ENCODE data around the gene GPHN.
A peak's percentile ranks its signal among the peaks of the same experiment; 100 is the strongest.

The GPHN gene

GRCh38 chr14:66507722-66508546 lies at the start of gene GPHN:
Gene GPHN, plus strand, starts transcription at chr14:66508147.
- DNase-seq (ENCODE audit: low read depth in 2 of 2): peak; percentile 83 to 87

DNA sequence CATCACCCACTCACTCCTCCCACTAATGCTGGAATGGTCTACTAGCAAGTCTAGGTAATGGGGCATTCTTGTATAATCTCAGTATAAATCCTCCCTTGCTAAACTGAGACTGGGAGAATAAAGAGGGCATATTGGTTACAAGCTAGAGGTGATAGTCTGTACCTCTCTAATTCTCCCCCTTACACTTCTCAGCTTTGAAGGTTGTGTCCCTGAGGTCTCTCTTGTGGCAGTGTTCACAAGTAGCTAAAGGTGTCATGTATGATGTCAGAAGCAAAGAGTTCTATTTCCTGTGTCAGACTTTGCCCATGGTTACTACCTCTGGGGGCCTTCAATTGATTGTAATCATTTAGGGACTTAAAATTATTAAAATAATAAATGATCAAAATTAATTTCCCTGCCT lies 48.3 kb upstream of the GPHN start:
- DNase-seq (ENCODE audit: low read depth in 2 of 2): no peak

- no peak for DNase-seq (ENCODE audit: low read depth in 2 of 2)
Observed at GRCh38 chr14:66464261-66464660, 43.7 kb upstream of the GPHN start.

DNA sequence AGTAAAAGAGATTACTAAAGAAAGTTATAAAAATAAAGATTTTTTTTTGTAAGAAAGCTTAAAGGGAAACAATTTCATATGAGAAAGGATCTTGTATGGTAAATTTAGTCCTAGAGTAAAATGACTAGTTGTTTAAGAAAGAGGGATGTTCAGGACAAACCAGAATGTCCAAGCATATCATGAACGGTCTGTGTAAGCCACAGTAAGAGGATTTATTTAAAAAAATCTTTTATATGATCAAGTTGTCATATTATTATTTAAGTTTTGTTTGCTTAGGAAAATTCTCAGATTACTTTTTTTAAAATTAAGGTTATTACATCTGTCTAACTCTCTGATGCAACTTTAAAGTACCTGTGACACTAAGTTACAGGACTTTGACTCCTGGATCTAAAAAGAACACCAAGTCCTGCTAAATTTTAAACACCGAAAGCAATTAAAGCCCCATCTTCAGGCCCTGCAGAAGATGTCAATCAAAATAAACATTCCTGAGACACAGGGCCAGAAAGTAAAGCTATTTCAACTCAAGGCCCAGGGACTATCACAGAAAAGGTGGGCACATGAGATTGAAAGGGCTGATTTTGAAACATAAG lies 39.1 kb upstream of the GPHN start:
- no peak for DNase-seq (ENCODE audit: low read depth in 2 of 2)

- DNase-seq (ENCODE audit: low read depth in 2 of 2): no peak
Observed at GRCh38 chr14:66471584-66471983, 36.4 kb upstream of the GPHN start.

GRCh38 chr14:66472251-66472650 lies 35.7 kb upstream of the GPHN start:
- DNase-seq (ENCODE audit: low read depth in 2 of 2): no peak

- no peak for DNase-seq (ENCODE audit: low read depth in 2 of 2)
Observed at GRCh38 chr14:66473223-66473622, 34.7 kb upstream of the GPHN start.

DNA sequence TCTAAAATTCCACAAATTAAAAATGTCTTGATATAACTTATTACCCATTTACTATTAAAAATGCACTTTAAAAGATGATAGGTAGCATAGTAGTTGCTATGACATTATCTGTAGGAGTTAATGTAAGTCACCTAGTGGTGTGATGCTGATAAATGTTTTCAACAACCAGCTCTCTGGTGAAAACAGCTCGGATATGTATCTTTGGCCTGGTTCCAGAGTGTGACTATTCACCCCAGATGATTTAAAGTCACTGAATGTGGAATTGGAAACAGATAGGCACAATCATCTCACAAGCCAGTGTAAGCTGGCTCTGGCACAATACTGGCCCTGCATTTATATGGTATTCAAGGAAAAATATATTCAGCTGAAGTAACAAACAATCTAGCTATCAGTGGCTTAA lies 31.0 kb upstream of the GPHN start:
- no peak for DNase-seq (ENCODE audit: low read depth in 2 of 2)

DNA sequence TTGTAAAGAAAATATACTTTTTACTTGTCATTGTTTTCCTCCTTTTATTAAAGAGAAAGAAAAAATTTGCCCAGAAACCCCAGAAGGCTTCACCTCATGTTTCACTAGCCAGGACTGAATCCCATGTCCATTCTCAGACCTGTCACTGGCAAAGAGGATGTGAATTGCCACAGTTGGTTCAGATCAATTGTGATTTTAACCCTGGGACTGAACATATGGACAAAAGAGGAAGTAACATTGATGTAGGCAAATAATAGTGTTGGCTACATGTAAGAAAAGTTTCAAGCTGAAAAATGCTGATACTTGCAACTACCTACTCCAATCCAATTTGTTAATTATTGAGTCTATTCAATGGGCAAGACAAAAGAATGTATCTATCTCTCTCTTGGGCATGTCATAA lies 30.4 kb upstream of the GPHN start:
- DNase-seq (ENCODE audit: low read depth in 2 of 2): no peak

DNA sequence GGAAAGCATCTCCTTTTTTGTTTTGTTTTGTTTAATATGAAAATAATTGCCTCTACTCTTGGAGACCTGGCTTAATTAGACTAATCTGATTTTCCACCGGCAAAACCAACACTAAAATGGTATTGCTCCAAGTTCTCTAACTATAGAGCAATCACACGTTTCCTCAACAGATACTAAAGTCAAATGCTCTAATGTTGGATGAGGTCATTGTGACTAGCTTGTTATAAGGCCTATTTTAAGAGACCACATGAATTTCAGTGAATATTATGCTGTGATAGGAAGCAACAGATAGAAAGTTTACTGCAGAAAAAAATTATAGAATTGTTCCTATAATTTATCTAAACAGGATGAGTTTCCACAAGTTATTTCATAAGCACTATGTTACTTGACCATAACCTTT lies 25.1 kb upstream of the GPHN start:
- DNase-seq (ENCODE audit: low read depth in 2 of 2): no peak

GRCh38 chr14:66483322-66483721 lies 24.6 kb upstream of the GPHN start:
- DNase-seq (ENCODE audit: low read depth in 2 of 2): no peak

DNA sequence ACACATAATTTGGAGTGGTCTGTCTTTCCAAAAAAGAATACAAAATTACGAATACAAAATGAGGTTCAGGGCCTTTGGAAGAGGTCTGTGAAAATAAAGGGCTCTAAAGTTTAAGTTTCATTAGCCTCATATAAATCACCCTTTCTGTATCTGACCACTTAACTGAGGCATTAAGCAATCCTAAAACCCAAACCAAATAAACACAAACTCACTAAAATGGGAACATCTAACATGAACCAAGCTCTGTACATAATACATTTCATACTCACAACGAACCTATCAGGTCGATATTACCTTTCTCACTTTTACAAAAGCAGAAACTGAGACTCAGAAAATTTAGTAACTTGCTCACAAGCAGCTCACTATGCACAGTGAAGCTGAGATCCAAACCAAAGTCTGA lies 22.9 kb upstream of the GPHN start:
- DNase-seq (ENCODE audit: low read depth in 2 of 2): no peak

GRCh38 chr14:66485910-66486421 lies 22.0 kb upstream of the GPHN start, which contains the start of gene CCDC196:
Gene CCDC196, plus strand, starts transcription at chr14:66486371. Its CDS starts 132 bp downstream, at chr14:66486503.
- no peak for DNase-seq (ENCODE audit: low read depth in 2 of 2)

DNA sequence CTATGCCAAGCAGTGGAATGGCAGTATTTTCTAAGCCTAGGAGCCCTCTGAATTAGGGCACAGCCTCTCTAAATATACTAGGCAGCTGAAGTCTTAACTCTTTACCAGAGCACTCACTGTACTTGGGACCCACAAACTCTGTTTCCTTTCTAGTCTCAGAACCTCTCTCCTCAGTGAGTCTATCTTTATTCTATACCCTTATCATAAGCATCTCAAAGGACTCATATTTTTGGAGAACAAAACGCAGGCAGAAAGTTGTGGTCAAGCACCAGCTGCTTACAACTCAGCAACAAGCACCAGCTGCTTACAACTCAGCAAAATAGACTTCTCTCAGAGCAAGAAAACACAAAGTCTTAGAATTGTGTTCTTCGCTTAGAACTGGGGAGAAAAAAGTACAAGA lies 20.8 kb upstream of the GPHN start:
- no peak for DNase-seq (ENCODE audit: low read depth in 2 of 2)

- DNase-seq (ENCODE audit: low read depth in 2 of 2): no peak
Observed at GRCh38 chr14:66490143-66491111, 17.5 kb upstream of the GPHN start.

GRCh38 chr14:66493750-66494149 lies 14.2 kb upstream of the GPHN start:
- no peak for DNase-seq (ENCODE audit: low read depth in 2 of 2)

DNA sequence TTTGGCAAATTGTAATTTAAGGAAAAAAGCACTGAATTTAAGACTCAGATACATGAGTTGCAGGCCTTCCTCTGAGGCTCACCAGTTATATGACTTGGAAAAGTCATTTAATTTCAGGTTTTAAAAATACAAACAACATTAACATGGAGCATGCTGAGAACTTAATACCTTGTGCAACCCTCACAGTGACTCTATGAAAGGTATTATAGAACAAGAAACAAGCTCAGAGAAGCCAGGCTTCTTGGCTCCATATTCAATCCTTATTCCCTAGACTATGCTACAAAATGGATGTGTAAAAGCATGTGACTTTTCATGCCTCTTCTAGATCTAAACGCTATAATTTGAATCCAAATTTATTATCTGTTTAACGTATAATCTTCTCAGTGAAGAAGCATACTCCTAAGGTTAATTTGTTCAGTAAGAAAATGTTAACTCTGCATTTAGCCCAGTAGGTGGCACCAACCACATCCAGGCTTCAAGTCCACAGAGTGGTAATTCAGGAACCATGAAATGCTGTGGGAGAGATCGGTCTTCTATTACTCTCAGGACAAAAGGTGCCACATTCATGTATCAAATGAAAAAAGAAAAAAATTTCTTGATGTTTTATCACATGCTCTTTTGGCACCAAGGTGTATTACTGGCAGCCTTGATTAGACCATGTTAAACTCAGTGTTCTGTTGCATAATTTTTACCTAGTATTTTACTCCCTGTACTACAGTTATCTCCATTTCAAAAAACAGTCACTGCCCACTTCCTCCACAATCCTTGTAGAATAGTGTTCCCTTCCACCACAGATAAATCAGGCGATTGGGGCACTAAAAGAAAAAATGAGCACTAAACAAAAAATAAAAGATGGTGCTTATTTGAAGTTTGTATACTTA lies 12.5 kb upstream of the GPHN start:
- no peak for DNase-seq (ENCODE audit: low read depth in 2 of 2)

DNA sequence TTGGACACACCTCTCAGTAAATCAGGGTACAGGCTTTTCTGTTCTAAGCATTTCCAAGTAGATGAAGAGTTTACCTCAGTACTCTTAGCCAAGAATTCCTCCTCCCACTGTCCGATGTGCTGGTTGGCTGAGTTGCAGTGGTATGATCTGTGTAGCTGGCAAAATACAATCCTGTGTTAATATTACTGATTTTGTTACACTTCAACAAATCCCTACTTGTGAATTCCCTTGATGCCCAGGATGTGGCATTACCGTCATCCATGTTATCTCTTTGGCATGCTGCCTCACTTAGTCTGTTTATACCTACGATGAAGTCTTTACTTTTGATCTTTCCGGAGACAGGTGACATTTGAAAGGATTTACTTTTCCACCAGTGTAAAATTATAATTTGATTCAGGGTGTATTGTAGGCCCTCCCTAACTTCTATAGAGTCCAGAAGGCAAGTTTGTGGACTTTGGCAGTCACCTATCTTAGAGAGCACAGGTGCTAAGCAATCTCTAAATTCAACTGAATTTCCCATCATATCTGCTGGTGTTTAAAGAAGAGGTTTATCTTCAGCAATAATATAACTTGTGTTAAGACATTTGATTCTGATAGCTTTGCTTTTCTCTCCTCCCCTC lies 11.6 kb upstream of the GPHN start:
- no peak for DNase-seq (ENCODE audit: low read depth in 2 of 2)

- no peak for DNase-seq (ENCODE audit: low read depth in 2 of 2)
Observed at GRCh38 chr14:66496911-66497310, 11.0 kb upstream of the GPHN start.

DNA sequence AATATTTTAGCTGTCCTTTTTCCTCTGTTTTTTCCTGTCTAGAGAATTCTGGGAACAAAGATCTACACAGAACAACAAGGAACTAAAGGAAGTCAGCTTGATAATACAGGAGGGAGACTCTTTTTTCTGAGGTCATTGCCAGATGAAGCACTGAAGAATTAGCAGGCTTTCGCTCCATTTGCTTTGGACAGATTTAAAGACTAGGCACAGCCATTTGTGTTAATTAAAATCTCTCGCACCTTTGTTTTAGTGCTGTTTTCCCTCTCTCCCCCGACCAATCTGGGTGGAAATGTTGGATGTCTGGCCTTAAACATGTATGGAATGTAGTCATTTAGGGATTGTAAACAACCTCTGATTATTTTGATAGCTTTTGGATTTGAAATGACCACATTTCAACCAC lies 9.6 kb upstream of the GPHN start:
- no peak for DNase-seq (ENCODE audit: low read depth in 2 of 2)

DNA sequence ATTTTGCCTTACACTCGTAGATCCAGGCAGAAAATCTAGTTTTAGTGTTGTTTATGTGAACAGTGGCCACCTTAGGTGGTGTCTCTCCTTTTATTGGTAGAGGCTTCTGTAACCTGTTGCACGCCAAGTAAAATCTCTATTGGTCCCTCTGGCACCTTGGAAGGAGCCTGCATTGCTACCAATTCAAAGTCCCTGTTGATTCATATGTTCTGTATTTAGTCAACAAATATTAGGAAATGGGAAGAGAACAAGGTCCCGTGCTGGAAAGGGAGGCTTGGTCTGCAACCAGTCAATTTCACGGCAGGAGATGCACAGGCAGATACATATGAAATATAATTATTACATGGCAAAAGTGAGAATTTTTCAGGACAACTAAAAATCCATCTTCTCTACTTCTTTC lies 6.4 kb upstream of the GPHN start:
- no peak for DNase-seq (ENCODE audit: low read depth in 2 of 2)

All from stimulated activated CD4-positive, alpha-beta T cell treated with anti-CD3 and anti-CD28 coated beads, Interleukin-12 subunit alpha, Interleukin-12 subunit beta, amount 100 ng/mL, for 24 hours (primary cell).